Neural cell (in vitro differentiated cells): ENCODE results near the gene DPF3. TPM values are rescaled to one million over a fixed set of nuclear protein-coding genes. Genes with fewer than 3 reads are reported as not detected.

Source experiments
- H2AFZ ChIP-seq: fragments of 200-600, 300-800 bp; sonication (generic), shearing (Covaris generic); 2 replicates; pipeline ENCODE4 v1.6.0; 2014; ENCODE audit warnings: low read depth, mild to moderate bottlenecking, antibody characterized with exemption, low read length, moderate library complexity
- H3F3A ChIP-seq: fragments of 200-600 bp; shearing (Covaris generic); 2 replicates; pipeline ENCODE4 v1.6.1; 2016; ENCODE audit warnings: mild to moderate bottlenecking, moderate library complexity, mixed read lengths, antibody characterized with exemption, low read length; ENCODE audit not compliant: insufficient read depth, poor library complexity, severe bottlenecking
- H3K27ac ChIP-seq: fragments of 200-600, 300-800 bp; sonication (generic), shearing (Covaris generic); 2 replicates; pipeline ENCODE4 v1.5.1; 2014; ENCODE audit warnings: mild to moderate bottlenecking, low read length, moderate library complexity
- H3K27me3 ChIP-seq: fragments of 300-800, 200-600 bp; sonication (generic), shearing (Covaris generic); 2 replicates; pipeline ENCODE4 v1.6.0; 2014; ENCODE audit warnings: mild to moderate bottlenecking, low read depth, low read length, moderate library complexity; ENCODE audit not compliant: insufficient read depth
- H3K36me3 ChIP-seq: fragments of 300-800, 200-600 bp; sonication (generic), shearing (Covaris generic); 2 replicates; pipeline ENCODE4 v1.5.1; 2014; ENCODE audit warnings: mild to moderate bottlenecking, antibody characterized with exemption, low read length, moderate library complexity; ENCODE audit not compliant: insufficient read depth
- H3K4me2 ChIP-seq: fragments of 300-800, 200-600 bp; sonication (generic), shearing (Covaris generic); 2 replicates; pipeline ENCODE4 v1.6.0; 2014; ENCODE audit warnings: mild to moderate bottlenecking, low read length
- H3K4me3 ChIP-seq: fragments of 300-800, 200-600 bp; sonication (generic), shearing (Covaris generic); 2 replicates; pipeline ENCODE4 v1.5.1; 2014; ENCODE audit warnings: mild to moderate bottlenecking, low read length, moderate library complexity
- H3K79me2 ChIP-seq: fragments of 200-600 bp; shearing (Covaris generic); replicated peaks from 2 replicates; pipeline ENCODE4 v1.6.0; 2014; ENCODE audit warnings: mild to moderate bottlenecking, low read length, moderate library complexity; ENCODE audit not compliant: insufficient read depth
- H3K9ac ChIP-seq: fragments of 300-800, 200-600 bp; sonication (generic), shearing (Covaris generic); 2 replicates; pipeline ENCODE4 v1.6.1; 2016; ENCODE audit warnings: mild to moderate bottlenecking, low read length, mixed read lengths
- H3K9me2 ChIP-seq: fragments of 200-600 bp; shearing (Covaris generic); 2 replicates; pipeline ENCODE4 v1.6.1; 2016; ENCODE audit warnings: mild to moderate bottlenecking, low read length, mixed read lengths; ENCODE audit not compliant: insufficient read depth
- H3K9me3 ChIP-seq: fragments of 200-600, 300-800 bp; sonication (generic), shearing (Covaris generic); 2 replicates; pipeline ENCODE4 v1.6.1; 2016; ENCODE audit warnings: mild to moderate bottlenecking, mixed run types, low read length, moderate library complexity, mixed read lengths
- H4K20me1 ChIP-seq: fragments of 200-600 bp; shearing (Covaris generic); 2 replicates; pipeline ENCODE4 v1.6.1; 2016; ENCODE audit warnings: mild to moderate bottlenecking, mixed run types; ENCODE audit not compliant: insufficient read depth
- EP300 ChIP-seq: fragments of 450-650 bp; conservative IDR thresholded peaks from 2 replicates; pipeline ENCODE4 v1.6.1; 2014; ENCODE audit warnings: antibody characterized with exemption, mild to moderate bottlenecking, moderate library complexity; ENCODE audit not compliant: poor library complexity, severe bottlenecking
- EZH2 ChIP-seq: fragments of 200-600, 300-800 bp; shearing (Covaris generic), sonication (generic); IDR thresholded peaks from 2 replicates; pipeline ENCODE4 v1.6.1; 2014; ENCODE audit warnings: antibody characterized with exemption, low read length, borderline replicate concordance, mild to moderate bottlenecking; ENCODE audit not compliant: insufficient read depth, poor library complexity, severe bottlenecking
- MXI1 ChIP-seq: fragments of 450-650 bp; conservative IDR thresholded peaks from 2 replicates; pipeline ENCODE4 v1.6.1; 2014; ENCODE audit warnings: antibody characterized with exemption, mild to moderate bottlenecking; ENCODE audit not compliant: poor library complexity, severe bottlenecking
- POLR2AphosphoS5 ChIP-seq: IDR thresholded peaks from 2 replicates; pipeline ENCODE4 v1.6.1; 2012
- RAD21 ChIP-seq: fragments of 450-650 bp; conservative IDR thresholded peaks from 2 replicates; pipeline ENCODE4 v1.6.1; 2014; ENCODE audit warnings: antibody characterized with exemption, mild to moderate bottlenecking, moderate library complexity
- REST ChIP-seq: IDR thresholded peaks from 2 replicates; pipeline ENCODE4 v1.6.1; 2012; ENCODE audit warnings: borderline replicate concordance
- SMC3 ChIP-seq: fragments of 450-650 bp; conservative IDR thresholded peaks from 2 replicates; pipeline ENCODE4 v1.6.1; 2014; ENCODE audit warnings: antibody characterized with exemption, mild to moderate bottlenecking, moderate library complexity; ENCODE audit not compliant: poor library complexity
- TAF1 ChIP-seq: IDR thresholded peaks from 2 replicates; pipeline ENCODE4 v1.6.1; 2012; ENCODE audit warnings: low read depth
- polyA plus RNA-seq: library from polyadenylated mRNA; depleted of rRNA; stranded (reverse); fragments of >200 nt; gene quantifications from 2 replicates; pipeline ENCODE4 v1.2.3, GENCODE V29; 2014

The DPF3 gene
- polyA plus RNA-seq, 1 donor from 2014 or later, result 2.9 TPM

GRCh38 chr14:72888192-72888591 lies 5.7 kb downstream of the DPF3 start:
- no peaks in the 10 kb centered on the region for H3K9me2 ChIP-seq
- H3K9ac ChIP-seq, result no peak overlapping the region
- H3K4me3 ChIP-seq, result no peak overlapping the region
- H3F3A ChIP-seq, result no peaks in the 10 kb centered on the region
- peaks cover 11% of the 10 kb centered on the region for H3K79me2 ChIP-seq
- no peak overlapping the region for H3K4me2 ChIP-seq
- H3K36me3 ChIP-seq, result no peaks in the 10 kb centered on the region
- H3K27me3 ChIP-seq, result peaks cover 38% of the 10 kb centered on the region
- H3K27ac ChIP-seq, result no peak overlapping the region
- no peak overlapping the region for H2AFZ ChIP-seq
- no peaks in the 10 kb centered on the region for H3K9me3 ChIP-seq
- TF ChIP-seq REST (no peak), EP300 (no peak)
- H4K20me1 ChIP-seq, result no peaks in the 10 kb centered on the region

GRCh38 chr14:72887514-72887913 lies 6.4 kb downstream of the DPF3 start:
- Histone ChIP-seq H3K79me2 (peaks cover 11% of the 10 kb centered on the region), H3K27ac (no peak overlapping the region), H4K20me1 (no peaks in the 10 kb centered on the region), H3F3A (no peaks in the 10 kb centered on the region), H3K9me2 (no peaks in the 10 kb centered on the region), H3K36me3 (no peaks in the 10 kb centered on the region), H3K4me2 (no peak overlapping the region), H3K27me3 (peaks cover 31% of the 10 kb centered on the region), H3K9me3 (no peaks in the 10 kb centered on the region), H3K4me3 (no peak overlapping the region), H3K9ac (no peak overlapping the region), H2AFZ (no peak overlapping the region)
- TF ChIP-seq TAF1 (no peak), SMC3 (no peak), EZH2 (no peak), RAD21 (no peak), REST (no peak), MXI1 (no peak), EP300 (no peak)

- no peaks in the 10 kb centered on the region for H3F3A ChIP-seq
- no peaks in the 10 kb centered on the region for H3K9me3 ChIP-seq
- H3K4me3 ChIP-seq, result no peak overlapping the region
- no peaks in the 10 kb centered on the region for H4K20me1 ChIP-seq
- H3K27ac ChIP-seq, result no peak overlapping the region
- H3K9me2 ChIP-seq, result no peaks in the 10 kb centered on the region
- no peaks in the 10 kb centered on the region for H3K79me2 ChIP-seq
- peaks cover 3% of the 10 kb centered on the region for H3K27me3 ChIP-seq
- no peak overlapping the region for H3K9ac ChIP-seq
- no peak overlapping the region for H3K4me2 ChIP-seq
- TF ChIP-seq POLR2AphosphoS5 (no peak), EP300 (no peak), RAD21 (no peak), MXI1 (no peak), REST (no peak), TAF1 (no peak), EZH2 (no peak)
- no peaks in the 10 kb centered on the region for H3K36me3 ChIP-seq
- no peak overlapping the region for H2AFZ ChIP-seq
These were observed 9.5 kb downstream of the DPF3 start for GRCh38 chr14:72884386-72884785.
